ENCODE measurements around the gene DHCR24. TPM values are rescaled to one million over a fixed set of nuclear protein-coding genes. Genes with fewer than 3 reads are reported as not detected.

The DHCR24 gene
- total and polyA plus RNA-seq, 2 donors (not counting 1 experiment from before 2014, with no cell fraction given) = 5.2 to 13.3 TPM

DNA sequence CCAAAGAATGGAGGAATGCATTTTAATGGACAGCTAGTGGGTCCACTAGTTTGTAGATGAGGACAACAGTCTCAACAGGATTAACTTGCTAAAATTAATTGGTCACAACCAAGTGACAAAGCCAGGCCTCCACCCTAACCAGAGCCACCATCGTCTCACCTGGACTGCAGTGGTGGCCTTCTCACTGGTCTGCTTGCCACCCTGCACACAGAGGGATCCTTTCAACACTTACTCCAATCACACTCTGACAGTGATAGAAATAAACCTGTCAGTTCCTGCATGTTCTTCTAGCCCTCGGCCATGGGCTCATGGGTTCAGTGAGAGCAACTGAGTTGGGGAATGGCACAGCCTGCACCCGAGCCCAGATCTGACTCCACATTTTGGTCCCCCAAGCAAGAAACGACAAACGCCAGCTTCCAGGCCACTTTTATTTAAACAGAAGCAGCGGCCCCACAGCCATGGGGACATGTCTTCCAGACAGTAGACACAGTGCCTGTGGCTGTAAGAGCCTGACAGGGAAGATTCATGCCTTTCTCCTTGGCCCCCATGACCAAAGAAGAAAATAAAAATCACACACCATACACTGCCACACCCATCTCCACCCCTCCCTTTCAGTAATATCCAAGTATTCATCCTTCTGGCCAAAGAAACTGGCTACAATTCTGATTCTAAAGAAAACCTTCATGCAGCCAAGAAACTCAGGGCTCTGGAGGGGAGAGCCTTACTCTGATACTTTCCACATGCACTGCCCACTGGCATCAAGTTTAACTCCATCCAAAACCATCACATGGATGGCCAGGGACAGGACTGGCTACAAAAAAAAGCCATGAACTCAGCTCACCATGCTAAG, 37.6 kb downstream of the DHCR24 start:
- Histone ChIP-seq H3K79me2 (ENCODE audit: control insufficient read depth, insufficient read depth, low read length) (no peaks in the 10 kb centered on the region), H2AFZ (ENCODE audit: insufficient read depth, low read depth, low read length, poor library complexity, severe bottlenecking) (no peak overlapping the region), H3K9ac (ENCODE audit: low read length) (no peak overlapping the region), H4K20me1 (ENCODE audit: control insufficient read depth, insufficient read depth, low read length, poor library complexity, severe bottlenecking) (no peaks in the 10 kb centered on the region), H3K27ac (ENCODE audit: low read length in 2 of 2) (no peak overlapping the region), H3K4me3 (ENCODE audit: control extremely low read depth in 1 of 5, extremely low read depth in 1 of 5, insufficient read depth in 1 of 5, low read depth in 2 of 5, low read length in 4 of 5) (no peak overlapping the region), H3K36me3 (replicated peaks in 1 of 2; ENCODE audit: control extremely low read depth in 1 of 2, control insufficient read depth in 1 of 2, extremely low read depth in 1 of 2, insufficient read depth in 2 of 2, low read length in 1 of 2) (no peaks in the 10 kb centered on the region), H3K4me2 (replicated peaks; ENCODE audit: low read depth, low read length, poor library complexity, severe bottlenecking) (no peak overlapping the region), H3K9me3 (ENCODE audit: control extremely low read depth in 1 of 3, control insufficient read depth in 2 of 3, insufficient read depth in 1 of 3, low read length in 2 of 3) (no peaks in the 10 kb centered on the region), H3K27me3 (replicated peaks in 1 of 4; ENCODE audit: control extremely low read depth in 1 of 4, control insufficient read depth in 3 of 4, insufficient read depth in 4 of 4, low read length in 3 of 4) (no peaks in the 10 kb centered on the region), H3K4me1 (ENCODE audit: control insufficient read depth in 2 of 2, insufficient read depth in 2 of 2, low read length in 2 of 2) (no peaks in the 10 kb centered on the region)
- 98% methylated on average over 6 of the region's 6 CpGs for WGBS (ENCODE audit: insufficient coverage)
- no peak for ATAC-seq (ENCODE audit: low read depth)
- ChIA-PET CTCF (no interaction called here), POLR2A (no interaction called here)
- H3K27ac Mint-ChIP-seq = no peak overlapping the region
- no peaks in the 10 kb centered on the region for H3K27me3 Mint-ChIP-seq
- intact Hi-C loops (cut with micrococcal nuclease) = no loop called here
- H3K9me3 Mint-ChIP-seq (ENCODE audit: insufficient read depth) = peaks cover 3% of the 10 kb centered on the region
- no peak for TF ChIP-seq EZH2 (IDR thresholded peaks at IDR 0.05; ENCODE audit: borderline replicate concordance, insufficient read depth, low read depth, low read length, poor library complexity, severe bottlenecking)
- TF ChIP-seq, protein P1, sequence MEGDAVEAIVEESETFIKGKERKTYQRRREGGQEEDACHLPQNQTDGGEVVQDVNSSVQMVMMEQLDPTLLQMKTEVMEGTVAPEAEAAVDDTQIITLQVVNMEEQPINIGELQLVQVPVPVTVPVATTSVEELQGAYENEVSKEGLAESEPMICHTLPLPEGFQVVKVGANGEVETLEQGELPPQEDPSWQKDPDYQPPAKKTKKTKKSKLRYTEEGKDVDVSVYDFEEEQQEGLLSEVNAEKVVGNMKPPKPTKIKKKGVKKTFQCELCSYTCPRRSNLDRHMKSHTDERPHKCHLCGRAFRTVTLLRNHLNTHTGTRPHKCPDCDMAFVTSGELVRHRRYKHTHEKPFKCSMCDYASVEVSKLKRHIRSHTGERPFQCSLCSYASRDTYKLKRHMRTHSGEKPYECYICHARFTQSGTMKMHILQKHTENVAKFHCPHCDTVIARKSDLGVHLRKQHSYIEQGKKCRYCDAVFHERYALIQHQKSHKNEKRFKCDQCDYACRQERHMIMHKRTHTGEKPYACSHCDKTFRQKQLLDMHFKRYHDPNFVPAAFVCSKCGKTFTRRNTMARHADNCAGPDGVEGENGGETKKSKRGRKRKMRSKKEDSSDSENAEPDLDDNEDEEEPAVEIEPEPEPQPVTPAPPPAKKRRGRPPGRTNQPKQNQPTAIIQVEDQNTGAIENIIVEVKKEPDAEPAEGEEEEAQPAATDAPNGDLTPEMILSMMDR (IDR thresholded peaks at IDR 0.05) = no peak
- no peaks in the 10 kb centered on the region for H3K4me1 Mint-ChIP-seq
- DNase-seq = no peak
- no peak overlapping the region for H3K4me3 Mint-ChIP-seq

DNA sequence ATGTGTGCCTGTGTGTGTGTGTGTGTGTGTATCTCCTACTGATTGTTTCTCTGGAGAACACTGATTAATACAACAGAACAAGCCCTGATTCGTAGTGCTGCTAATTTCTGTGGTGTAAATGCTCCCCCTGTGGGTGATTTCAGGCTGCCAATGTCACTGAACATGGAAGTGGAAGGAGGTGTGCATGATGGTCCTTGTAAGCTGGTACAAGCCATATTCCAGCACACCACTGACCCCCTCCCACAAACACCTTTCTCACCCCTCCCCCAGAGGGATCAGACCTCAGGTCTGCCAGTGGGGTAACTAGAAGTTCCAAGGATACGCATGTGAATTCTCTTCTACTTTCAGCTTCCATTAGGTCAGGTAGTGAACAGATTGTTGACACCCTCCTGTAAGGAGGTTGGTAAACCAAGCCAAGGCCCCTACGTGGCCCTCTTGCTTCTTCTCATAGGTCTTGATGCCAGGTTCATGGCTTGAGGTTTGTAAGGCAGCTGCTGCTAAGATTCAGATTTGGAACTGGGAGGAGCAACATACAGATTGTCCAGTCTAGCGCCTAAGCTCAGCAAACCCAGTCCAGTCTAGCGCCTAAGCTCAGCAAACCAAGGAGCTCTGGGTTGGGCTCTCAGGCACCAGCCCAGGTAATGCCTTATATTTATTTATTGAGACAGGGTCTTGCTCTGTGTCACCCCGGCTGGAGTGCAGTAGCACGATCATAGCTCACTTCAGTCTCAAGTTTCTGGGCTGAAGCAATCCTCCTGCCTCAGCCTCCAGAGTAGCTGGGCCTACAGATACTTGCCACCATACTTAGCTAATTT, 38.7 kb downstream of the DHCR24 start:
- ChIA-PET POLR2A (no interaction called here), CTCF (no interaction called here)
- no peaks in the 10 kb centered on the region for H3K27me3 ChIP-seq (replicated peaks in 1 of 4; ENCODE audit: control extremely low read depth in 1 of 4, control insufficient read depth in 3 of 4, insufficient read depth in 4 of 4, low read length in 3 of 4)
- ATAC-seq (ENCODE audit: low read depth) (no peak), DNase-seq (no peak)
- Mint-ChIP-seq H3K27ac (no peak overlapping the region), H3K9me3 (ENCODE audit: insufficient read depth) (peaks cover 3% of the 10 kb centered on the region), H3K4me1 (no peaks in the 10 kb centered on the region), H3K27me3 (no peaks in the 10 kb centered on the region), H3K4me3 (no peak overlapping the region)
- no peaks in the 10 kb centered on the region for H3K36me3 ChIP-seq (replicated peaks in 1 of 2; ENCODE audit: control extremely low read depth in 1 of 2, control insufficient read depth in 1 of 2, extremely low read depth in 1 of 2, insufficient read depth in 2 of 2, low read length in 1 of 2)
- no peak overlapping the region for H3K4me3 ChIP-seq (ENCODE audit: control extremely low read depth in 1 of 5, extremely low read depth in 1 of 5, insufficient read depth in 1 of 5, low read depth in 2 of 5, low read length in 4 of 5)
- intact Hi-C loops (cut with micrococcal nuclease) = no loop called here
- no peaks in the 10 kb centered on the region for H3K4me1 ChIP-seq (ENCODE audit: control insufficient read depth in 2 of 2, insufficient read depth in 2 of 2, low read length in 2 of 2)
- no peak for TF ChIP-seq EZH2 (IDR thresholded peaks at IDR 0.05; ENCODE audit: borderline replicate concordance, insufficient read depth, low read depth, low read length, poor library complexity, severe bottlenecking)
- TF ChIP-seq, protein P1 (IDR thresholded peaks at IDR 0.05) = no peak
- H3K4me2 ChIP-seq (replicated peaks; ENCODE audit: low read depth, low read length, poor library complexity, severe bottlenecking) = no peak overlapping the region
- no peak overlapping the region for H3K9ac ChIP-seq (ENCODE audit: low read length)
- H3K27ac ChIP-seq (ENCODE audit: low read length in 2 of 2) = no peak overlapping the region
- no peak overlapping the region for H2AFZ ChIP-seq (ENCODE audit: insufficient read depth, low read depth, low read length, poor library complexity, severe bottlenecking)
- no peaks in the 10 kb centered on the region for H4K20me1 ChIP-seq (ENCODE audit: control insufficient read depth, insufficient read depth, low read length, poor library complexity, severe bottlenecking)
- no peaks in the 10 kb centered on the region for H3K9me3 ChIP-seq (ENCODE audit: control extremely low read depth in 1 of 3, control insufficient read depth in 2 of 3, insufficient read depth in 1 of 3, low read length in 2 of 3)
- 100% methylated on average over 4 of the region's 7 CpGs for WGBS (ENCODE audit: insufficient coverage)
- no peaks in the 10 kb centered on the region for H3K79me2 ChIP-seq (ENCODE audit: control insufficient read depth, insufficient read depth, low read length)
